ENCODE measurements around the gene AJM1. TPM values are rescaled to one million over a fixed set of nuclear protein-coding genes. Genes with fewer than 3 reads are reported as not detected.

AJM1 gene
- polyA plus RNA-seq, 2 of the 4 experiments (the other 2 are of a cell fraction): 0.76 to 3.0 TPM

- 95% methylated on average over 14 of the region's 41 CpGs for WGBS (ENCODE audit: missing lambda C conversion rate)
- DNase-seq (ENCODE audit: low read depth in 1 of 2, low spot score in 1 of 2) (no peak), ATAC-seq (no peak), FAIRE-seq (no peak)
- CTCF ChIA-PET: interaction anchor here (0.7 to 8.1 kb wide), 5 partner anchors 13 to 42 kb away, joined by 3 to 72 read pairs (median 4); partner anchors contain the start of gene AJM1
- Histone ChIP-seq H3K4me1 (no peaks in the 10 kb centered on the region), H3K4me2 (no peak overlapping the region), H3K9me3 (no peaks in the 10 kb centered on the region), H3K27ac (no peak overlapping the region), H3K4me3 (no peak overlapping the region)
- POLR2A ChIA-PET: no interaction called here
- TF ChIP-seq NR3C1 (IDR thresholded peaks at IDR 0.05): no peak
- no peak for TF ChIP-seq REST (IDR thresholded peaks at IDR 0.05)
- no peak for TF ChIP-seq ATOH8 (CRISPR knock-in tag; IDR thresholded peaks at IDR 0.05; ENCODE audit: low read depth)
- no peak for TF ChIP-seq RCOR1 (IDR thresholded peaks at IDR 0.05; ENCODE audit: low read depth, low read length)
- TF ChIP-seq PBX3 (IDR thresholded peaks at IDR 0.05): no peak
- TF ChIP-seq FOSB (CRISPR knock-in tag; IDR thresholded peaks at IDR 0.05): no peak
- no peak for TF ChIP-seq CTCF (IDR thresholded peaks at IDR 0.05)
- no peak for TF ChIP-seq EHMT2 (IDR thresholded peaks at IDR 0.05; ENCODE audit: low read depth)
- no peak for TF ChIP-seq ESRRA (IDR thresholded peaks at IDR 0.05; ENCODE audit: borderline replicate concordance, low read length)
- no peak for TF ChIP-seq BHLHE40 (IDR thresholded peaks at IDR 0.05; ENCODE audit: low read depth, low read length)
- TF ChIP-seq MAX (IDR thresholded peaks at IDR 0.05): no peak
- TF ChIP-seq TP53 (CRISPR knock-in tag; IDR thresholded peaks at IDR 0.05): no peak
- TF ChIP-seq POLR2A (IDR thresholded peaks at IDR 0.05; ENCODE audit: low read length): no peak
- TF ChIP-seq E2F6 (IDR thresholded peaks at IDR 0.05; ENCODE audit: borderline replicate concordance, low read depth): no peak
- no peak for TF ChIP-seq ZC3H11A (IDR thresholded peaks at IDR 0.05)
- TF ChIP-seq RNF2 (IDR thresholded peaks at IDR 0.05; ENCODE audit: borderline replicate concordance, low read depth): no peak
- no peak for TF ChIP-seq PHF8 (IDR thresholded peaks at IDR 0.05; ENCODE audit: borderline replicate concordance, low read depth)
These were observed 12.0 kb upstream of the AJM1 start for GRCh38 chr9:136829981-136830885.
